Measurements from ENCODE around the gene HDGFL2. TPM values are rescaled to one million over a fixed set of nuclear protein-coding genes. Genes with fewer than 3 reads are reported as not detected.

The HDGFL2 gene
- total and polyA plus RNA-seq, 2 experiments from 2014 or later: 123 to 186 TPM

DNA sequence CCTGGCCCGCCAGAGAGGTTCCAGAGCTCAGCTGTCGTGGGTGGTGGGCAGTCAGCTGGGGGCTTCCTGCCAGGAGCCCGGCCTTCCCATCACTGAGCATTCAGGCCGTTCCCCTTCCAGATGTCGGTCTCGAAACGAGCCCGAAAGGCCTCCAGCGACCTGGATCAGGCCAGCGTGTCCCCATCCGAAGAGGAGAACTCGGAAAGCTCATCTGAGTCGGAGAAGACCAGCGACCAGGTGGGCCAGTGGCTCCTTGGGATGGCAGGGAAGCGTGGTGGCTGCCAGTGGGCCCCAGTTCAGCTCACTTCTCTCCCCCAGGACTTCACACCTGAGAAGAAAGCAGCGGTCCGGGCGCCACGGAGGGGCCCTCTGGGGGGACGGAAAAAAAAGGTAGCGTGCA, 19.3 kb downstream of the HDGFL2 start:
- Histone ChIP-seq H3K4me3 (no peak overlapping the region), H3K4me1 (ENCODE audit: low read depth) (no peaks in the 10 kb centered on the region), H3K36me3 (peaks cover 23% of the 10 kb centered on the region), H3K27ac (no peak overlapping the region), H3K27me3 (no peaks in the 10 kb centered on the region), H3K9me3 (ENCODE audit: low read depth) (no peaks in the 10 kb centered on the region)
- TF ChIP-seq, protein P1, sequence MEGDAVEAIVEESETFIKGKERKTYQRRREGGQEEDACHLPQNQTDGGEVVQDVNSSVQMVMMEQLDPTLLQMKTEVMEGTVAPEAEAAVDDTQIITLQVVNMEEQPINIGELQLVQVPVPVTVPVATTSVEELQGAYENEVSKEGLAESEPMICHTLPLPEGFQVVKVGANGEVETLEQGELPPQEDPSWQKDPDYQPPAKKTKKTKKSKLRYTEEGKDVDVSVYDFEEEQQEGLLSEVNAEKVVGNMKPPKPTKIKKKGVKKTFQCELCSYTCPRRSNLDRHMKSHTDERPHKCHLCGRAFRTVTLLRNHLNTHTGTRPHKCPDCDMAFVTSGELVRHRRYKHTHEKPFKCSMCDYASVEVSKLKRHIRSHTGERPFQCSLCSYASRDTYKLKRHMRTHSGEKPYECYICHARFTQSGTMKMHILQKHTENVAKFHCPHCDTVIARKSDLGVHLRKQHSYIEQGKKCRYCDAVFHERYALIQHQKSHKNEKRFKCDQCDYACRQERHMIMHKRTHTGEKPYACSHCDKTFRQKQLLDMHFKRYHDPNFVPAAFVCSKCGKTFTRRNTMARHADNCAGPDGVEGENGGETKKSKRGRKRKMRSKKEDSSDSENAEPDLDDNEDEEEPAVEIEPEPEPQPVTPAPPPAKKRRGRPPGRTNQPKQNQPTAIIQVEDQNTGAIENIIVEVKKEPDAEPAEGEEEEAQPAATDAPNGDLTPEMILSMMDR (IDR thresholded peaks at IDR 0.05; ENCODE audit: low read depth, low read length): no peak
- no peak for DNase-seq (ENCODE audit: low read depth in 1 of 2, low spot score in 1 of 2)

DNA sequence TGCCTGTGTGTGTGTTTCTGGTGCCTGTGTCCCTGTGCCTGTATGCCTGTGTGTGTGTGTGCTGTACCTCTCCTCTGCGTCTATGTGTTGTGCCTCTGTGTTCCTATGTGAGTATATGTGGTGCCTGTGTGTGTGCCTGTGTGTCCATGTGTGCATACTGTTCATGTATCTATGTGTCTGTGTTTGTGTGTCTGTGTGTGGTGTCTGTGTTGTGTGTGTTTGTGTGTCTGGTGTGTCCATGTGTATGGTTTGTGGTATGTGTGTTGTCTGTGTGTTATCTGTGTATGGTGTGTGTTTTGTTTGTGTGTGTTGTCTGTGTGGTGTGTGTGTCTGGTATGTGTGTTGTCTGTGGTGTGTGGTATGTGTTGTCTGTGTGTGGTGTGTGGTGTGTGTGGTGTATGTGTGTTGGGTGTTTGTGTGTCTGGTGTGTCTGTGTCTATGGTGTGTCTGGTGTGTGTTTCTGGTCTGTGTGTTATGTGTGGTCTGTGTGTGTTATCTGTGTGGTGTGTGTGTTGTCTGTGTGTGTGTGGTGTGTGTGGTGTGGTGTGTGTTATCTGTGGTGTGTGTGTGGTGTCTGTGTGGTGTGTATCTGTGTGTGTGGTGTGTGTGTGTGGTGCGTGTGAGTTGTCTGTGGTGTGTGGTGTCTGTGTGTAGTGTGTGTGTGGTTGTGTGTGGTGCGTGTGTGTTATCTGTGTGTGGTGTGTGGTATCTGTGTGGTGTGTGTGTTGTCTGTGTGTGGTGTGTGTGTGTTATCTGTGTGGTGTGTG, 20.4 kb downstream of the HDGFL2 start:
- Histone ChIP-seq H3K27ac (no peak overlapping the region), H3K36me3 (peaks cover 29% of the 10 kb centered on the region), H3K4me3 (no peak overlapping the region), H3K27me3 (no peaks in the 10 kb centered on the region), H3K9me3 (ENCODE audit: low read depth) (no peaks in the 10 kb centered on the region), H3K4me1 (ENCODE audit: low read depth) (no peaks in the 10 kb centered on the region)
- no peak for DNase-seq (ENCODE audit: low read depth in 1 of 2, low spot score in 1 of 2)
- TF ChIP-seq, protein P1 (IDR thresholded peaks at IDR 0.05; ENCODE audit: low read depth, low read length): no peak

DNA sequence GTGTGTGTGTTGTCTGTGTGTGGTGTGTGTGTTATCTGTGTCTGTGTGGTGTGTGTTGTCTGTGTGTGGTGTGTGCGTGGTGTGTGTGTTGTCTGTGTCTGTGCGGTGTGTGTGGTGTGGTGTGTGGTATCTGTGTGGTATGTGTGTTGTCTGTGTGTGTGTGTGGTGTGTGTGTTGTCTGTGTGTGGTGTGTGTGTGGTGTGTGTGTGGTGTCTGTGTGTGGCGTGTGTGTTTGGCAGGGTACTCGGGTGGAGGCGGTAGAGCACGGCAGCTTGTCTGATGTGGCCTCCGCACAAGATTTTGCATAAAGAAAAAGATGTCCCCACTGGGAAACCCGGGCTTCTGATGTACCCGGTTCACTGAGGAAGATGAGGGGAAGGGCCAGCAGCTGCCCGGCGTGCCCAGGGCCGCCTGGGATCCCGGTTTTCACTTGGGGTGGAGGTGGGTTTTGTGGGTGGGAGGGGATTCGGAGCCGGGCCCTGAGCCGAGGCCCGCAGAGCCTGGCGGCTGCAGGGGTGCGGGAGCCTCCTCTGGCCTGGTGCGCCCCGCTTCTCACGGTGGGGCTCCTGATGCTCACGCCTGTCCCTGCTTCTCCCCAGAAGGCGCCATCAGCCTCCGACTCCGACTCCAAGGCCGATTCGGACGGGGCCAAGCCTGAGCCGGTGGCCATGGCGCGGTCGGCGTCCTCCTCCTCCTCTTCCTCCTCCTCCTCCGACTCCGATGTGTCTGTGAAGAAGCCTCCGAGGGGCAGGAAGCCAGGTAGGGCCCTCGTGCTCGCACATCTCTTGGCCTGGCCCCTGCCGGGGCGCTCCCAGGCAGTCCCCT, 21.2 kb downstream of the HDGFL2 start:
- H3K36me3 ChIP-seq: peaks cover 30% of the 10 kb centered on the region
- no peaks in the 10 kb centered on the region for H3K9me3 ChIP-seq (ENCODE audit: low read depth)
- no peaks in the 10 kb centered on the region for H3K27me3 ChIP-seq
- no peak overlapping the region for H3K4me3 ChIP-seq
- no peak for DNase-seq (ENCODE audit: low read depth in 1 of 2, low spot score in 1 of 2)
- TF ChIP-seq, protein P1 (IDR thresholded peaks at IDR 0.05; ENCODE audit: low read depth, low read length): no peak
- H3K27ac ChIP-seq: no peak overlapping the region
- no peaks in the 10 kb centered on the region for H3K4me1 ChIP-seq (ENCODE audit: low read depth)

DNA sequence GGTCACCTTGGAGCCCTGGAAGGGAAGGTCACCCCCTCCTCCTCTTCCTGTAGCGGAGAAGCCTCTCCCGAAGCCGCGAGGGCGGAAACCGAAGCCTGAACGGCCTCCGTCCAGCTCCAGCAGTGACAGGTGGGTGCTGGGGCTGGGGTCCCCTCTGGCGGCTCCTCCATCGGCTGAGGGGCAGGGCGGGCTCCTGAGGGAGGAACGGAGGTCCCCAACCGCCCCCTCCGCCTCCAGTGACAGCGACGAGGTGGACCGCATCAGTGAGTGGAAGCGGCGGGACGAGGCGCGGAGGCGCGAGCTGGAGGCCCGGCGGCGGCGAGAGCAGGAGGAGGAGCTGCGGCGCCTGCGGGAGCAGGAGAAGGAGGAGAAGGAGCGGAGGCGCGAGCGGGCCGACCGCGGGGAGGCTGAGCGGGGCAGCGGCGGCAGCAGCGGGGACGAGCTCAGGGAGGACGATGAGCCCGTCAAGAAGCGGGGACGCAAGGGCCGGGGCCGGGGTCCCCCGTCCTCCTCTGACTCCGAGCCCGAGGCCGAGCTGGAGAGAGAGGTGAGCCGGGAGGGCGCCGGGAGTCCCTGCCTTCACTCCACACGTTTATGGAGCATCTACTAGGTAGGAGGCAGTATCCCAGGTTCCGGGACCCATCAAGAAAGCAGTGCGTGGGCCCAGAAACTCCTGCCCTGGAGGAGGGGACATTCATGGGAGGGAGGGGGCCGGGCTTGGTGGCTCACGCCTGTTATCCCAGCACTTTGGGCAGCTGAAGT, 22.0 kb downstream of the HDGFL2 start:
- Histone ChIP-seq H3K4me3 (no peak overlapping the region), H3K36me3 (peaks cover 35% of the 10 kb centered on the region), H3K27me3 (no peaks in the 10 kb centered on the region), H3K4me1 (ENCODE audit: low read depth) (no peaks in the 10 kb centered on the region), H3K27ac (no peak overlapping the region), H3K9me3 (ENCODE audit: low read depth) (no peaks in the 10 kb centered on the region)
- DNase-seq (ENCODE audit: low read depth in 1 of 2, low spot score in 1 of 2): no peak
- TF ChIP-seq, protein P1 (IDR thresholded peaks at IDR 0.05; ENCODE audit: low read depth, low read length): no peak

DNA sequence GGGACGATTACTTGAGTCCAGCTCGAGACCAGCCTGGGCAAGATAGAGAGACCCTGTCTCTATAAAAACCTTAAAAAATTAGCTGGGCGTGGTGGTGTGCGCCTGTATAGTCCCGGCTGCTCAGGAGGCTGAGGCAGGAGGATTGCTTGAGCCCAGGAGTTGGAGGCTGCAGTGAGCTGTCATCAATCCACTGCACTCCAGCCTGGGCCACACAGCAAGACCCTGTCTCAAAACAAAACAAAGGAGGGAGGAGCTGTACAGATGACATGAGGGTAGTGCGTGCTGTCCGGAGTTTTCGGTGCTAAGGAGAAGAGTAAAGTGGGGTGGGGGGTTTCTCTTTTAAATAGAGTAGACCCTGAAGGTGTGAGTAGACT, 22.6 kb downstream of the HDGFL2 start:
- no peak overlapping the region for H3K27ac ChIP-seq
- DNase-seq (ENCODE audit: low read depth in 1 of 2, low spot score in 1 of 2): no peak
- H3K4me3 ChIP-seq: no peak overlapping the region
- no peaks in the 10 kb centered on the region for H3K27me3 ChIP-seq
- H3K4me1 ChIP-seq (ENCODE audit: low read depth): no peaks in the 10 kb centered on the region
- peaks cover 35% of the 10 kb centered on the region for H3K36me3 ChIP-seq
- TF ChIP-seq, protein P1 (IDR thresholded peaks at IDR 0.05; ENCODE audit: low read depth, low read length): no peak
- H3K9me3 ChIP-seq (ENCODE audit: low read depth): no peaks in the 10 kb centered on the region

Data from cardiac muscle cell (in vitro differentiated cells and primary cell).